K562 (cell line): ENCODE data around the gene PTPN7. TPM values are rescaled to one million over a fixed set of nuclear protein-coding genes. Genes with fewer than 3 reads are reported as not detected.

ENCODE experiments used
- CC2D1A ChIP-seq: fragments of 450-650 bp; IDR thresholded peaks from 2 replicates; pipeline ENCODE4 v1.6.1; 2017; ENCODE audit warnings: mild to moderate bottlenecking
- ELK3 ChIP-seq: fragments of 450-650 bp; formaldehyde crosslinking; IDR thresholded peaks from 2 replicates; pipeline ENCODE4 v1.4.0; 2020; ENCODE audit warnings: mild to moderate bottlenecking
- REST ChIP-seq, 2 experiments: fragments of 450-650 bp; formaldehyde crosslinking in 1 of 2; IDR thresholded peaks; 2 replicates each; pipeline versions ENCODE4 v1.4.0 to v1.6.1; 2014 to 2020; ENCODE audit warnings: mild to moderate bottlenecking in 2 of 2, borderline replicate concordance in 1 of 2, low read depth in 1 of 2
- SP2 ChIP-seq: IDR thresholded peaks from 2 replicates; pipeline ENCODE4 v1.6.1; 2011; ENCODE audit warnings: mild to moderate bottlenecking, low read depth, low read length, moderate library complexity; ENCODE audit not compliant: poor library complexity, severe bottlenecking; ENCODE audit errors: extremely low read depth
- ZHX1 ChIP-seq: fragments of 150-350 bp; conservative IDR thresholded peaks from 2 replicates; pipeline ENCODE4 v1.6.1; 2014; ENCODE audit warnings: low read length
- polyA plus RNA-seq, 8 experiments: library from polyadenylated mRNA; depleted of rRNA in 4 of 8; stranded (reverse) in 5 of 8; unstranded in 3 of 8; fragments of >200 nt; fragmentation: Nextera tagmentation in 2 of 8; fragmentation: Illumina TruSeq in 1 of 8; extraction: Ambion mirVana in 2 of 8; extraction: Trizol in 1 of 8; gene quantifications; 2 replicates each; pipeline versions ENCODE4 v1.2.1 to v1.2.3, GENCODE V29; 2011 to 2014; ENCODE audit warnings: inconsistent platforms in 1 of 8, missing spikeins in 1 of 8
- total RNA-seq, 7 experiments: library from RNA; depleted of rRNA in 6 of 7; stranded (reverse); fragments of >200 nt in 6 of 7; fragmentation: Illumina TruSeq in 2 of 7; extraction: Trizol in 2 of 7; gene quantifications; 2 replicates each; pipeline versions ENCODE4 v1.2.1 to v1.2.3, GENCODE V29; 2011 to 2021; ENCODE audit warnings: low replicate concordance in 1 of 7
- TF ChIP-seq, protein P1 (sequence below): fragments of 450-650 bp; IDR thresholded peaks from 2 replicates; pipeline ENCODE4 v1.6.1; 2016; ENCODE audit warnings: low read depth

PTPN7 gene
- total and polyA plus RNA-seq, 9 of the 15 experiments (the other 6 are each of a cell fraction or from before 2014, with no cell fraction given) = 18.7 to 144 (median 120) TPM

DNA sequence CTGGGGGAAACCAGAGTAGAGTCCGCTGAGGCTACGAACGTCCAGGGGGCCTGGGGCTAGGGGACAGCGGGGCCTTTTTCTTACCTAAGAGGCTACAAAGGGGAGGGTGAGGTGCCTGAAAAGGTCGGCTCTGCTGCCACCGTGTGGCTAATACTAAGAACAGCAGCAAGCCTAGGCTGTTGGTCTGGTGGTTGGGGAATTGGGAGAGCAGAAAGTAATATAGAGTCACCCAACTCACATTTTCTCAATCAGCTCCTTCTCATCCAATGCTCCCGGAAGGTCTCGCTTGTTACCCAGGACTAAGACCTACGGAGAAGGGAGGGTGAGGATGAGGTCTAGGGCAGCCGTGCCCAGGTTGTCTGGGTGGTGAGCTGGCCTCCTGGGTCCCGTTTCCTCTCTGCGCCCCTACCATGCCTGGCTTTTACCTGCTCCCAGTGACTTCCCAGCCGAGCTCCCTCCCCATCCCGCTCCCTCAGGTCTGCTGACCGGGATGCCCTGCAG lies 25.1 kb downstream of the PTPN7 start (continued):
- TF ChIP-seq REST (IDR thresholded peaks at IDR 0.05; ENCODE audit: borderline replicate concordance) (peak; percentile 45; the same call in 1 of the 2 replicates), REST (CRISPR knock-in tag; IDR thresholded peaks at IDR 0.05; ENCODE audit: low read depth) (no peak), ZHX1 (no peak), CC2D1A (peak; percentile 44; the same call in 1 of the 2 replicates), ELK3 (no peak), SP2 (no peak)
- TF ChIP-seq, protein P1, sequence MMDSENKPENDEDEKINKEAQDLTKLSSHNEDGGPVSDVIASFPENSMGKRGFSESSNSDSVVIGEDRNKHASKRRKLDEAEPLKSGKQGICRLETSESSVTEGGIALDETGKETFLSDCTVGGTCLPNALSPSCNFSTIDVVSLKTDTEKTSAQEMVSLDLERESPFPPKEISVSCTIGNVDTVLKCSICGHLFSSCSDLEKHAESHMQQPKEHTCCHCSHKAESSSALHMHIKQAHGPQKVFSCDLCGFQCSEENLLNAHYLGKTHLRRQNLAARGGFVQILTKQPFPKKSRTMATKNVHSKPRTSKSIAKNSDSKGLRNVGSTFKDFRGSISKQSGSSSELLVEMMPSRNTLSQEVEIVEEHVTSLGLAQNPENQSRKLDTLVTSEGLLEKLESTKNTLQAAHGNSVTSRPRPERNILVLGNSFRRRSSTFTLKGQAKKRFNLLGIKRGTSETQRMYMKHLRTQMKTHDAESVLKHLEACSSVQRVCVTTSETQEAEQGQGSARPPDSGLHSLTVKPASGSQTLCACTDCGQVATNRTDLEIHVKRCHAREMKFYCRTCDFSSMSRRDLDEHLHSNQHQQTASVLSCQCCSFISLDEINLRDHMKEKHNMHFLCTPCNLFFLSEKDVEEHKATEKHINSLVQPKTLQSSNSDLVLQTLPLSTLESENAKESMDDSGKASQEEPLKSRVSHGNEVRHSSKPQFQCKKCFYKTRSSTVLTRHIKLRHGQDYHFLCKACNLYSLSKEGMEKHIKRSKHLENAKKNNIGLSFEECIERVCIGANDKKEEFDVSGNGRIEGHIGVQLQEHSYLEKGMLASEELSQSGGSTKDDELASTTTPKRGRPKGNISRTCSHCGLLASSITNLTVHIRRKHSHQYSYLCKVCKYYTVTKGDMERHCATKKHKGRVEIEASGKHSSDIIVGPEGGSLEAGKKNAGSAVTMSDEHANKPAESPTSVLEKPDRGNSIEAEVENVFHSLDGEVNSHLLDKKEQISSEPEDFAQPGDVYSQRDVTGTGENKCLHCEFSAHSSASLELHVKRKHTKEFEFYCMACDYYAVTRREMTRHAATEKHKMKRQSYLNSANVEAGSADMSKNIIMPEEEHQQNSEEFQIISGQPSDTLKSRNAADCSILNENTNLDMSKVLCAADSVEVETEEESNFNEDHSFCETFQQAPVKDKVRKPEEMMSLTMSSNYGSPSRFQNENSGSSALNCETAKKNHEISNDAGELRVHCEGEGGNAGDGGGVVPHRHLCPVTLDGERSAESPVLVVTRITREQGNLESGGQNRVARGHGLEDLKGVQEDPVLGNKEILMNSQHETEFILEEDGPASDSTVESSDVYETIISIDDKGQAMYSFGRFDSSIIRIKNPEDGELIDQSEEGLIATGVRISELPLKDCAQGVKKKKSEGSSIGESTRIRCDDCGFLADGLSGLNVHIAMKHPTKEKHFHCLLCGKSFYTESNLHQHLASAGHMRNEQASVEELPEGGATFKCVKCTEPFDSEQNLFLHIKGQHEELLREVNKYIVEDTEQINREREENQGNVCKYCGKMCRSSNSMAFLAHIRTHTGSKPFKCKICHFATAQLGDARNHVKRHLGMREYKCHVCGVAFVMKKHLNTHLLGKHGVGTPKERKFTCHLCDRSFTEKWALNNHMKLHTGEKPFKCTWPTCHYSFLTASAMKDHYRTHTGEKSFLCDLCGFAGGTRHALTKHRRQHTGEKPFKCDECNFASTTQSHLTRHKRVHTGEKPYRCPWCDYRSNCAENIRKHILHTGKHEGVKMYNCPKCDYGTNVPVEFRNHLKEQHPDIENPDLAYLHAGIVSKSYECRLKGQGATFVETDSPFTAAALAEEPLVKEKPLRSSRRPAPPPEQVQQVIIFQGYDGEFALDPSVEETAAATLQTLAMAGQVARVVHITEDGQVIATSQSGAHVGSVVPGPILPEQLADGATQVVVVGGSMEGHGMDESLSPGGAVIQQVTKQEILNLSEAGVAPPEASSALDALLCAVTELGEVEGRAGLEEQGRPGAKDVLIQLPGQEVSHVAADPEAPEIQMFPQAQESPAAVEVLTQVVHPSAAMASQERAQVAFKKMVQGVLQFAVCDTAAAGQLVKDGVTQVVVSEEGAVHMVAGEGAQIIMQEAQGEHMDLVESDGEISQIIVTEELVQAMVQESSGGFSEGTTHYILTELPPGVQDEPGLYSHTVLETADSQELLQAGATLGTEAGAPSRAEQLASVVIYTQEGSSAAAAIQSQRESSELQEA = no peak
